ENCODE data around the gene SPATA6L.

- TF ChIP-seq POLR2A (IDR thresholded peaks at IDR 0.05): no peak
- TF ChIP-seq, protein P1, sequence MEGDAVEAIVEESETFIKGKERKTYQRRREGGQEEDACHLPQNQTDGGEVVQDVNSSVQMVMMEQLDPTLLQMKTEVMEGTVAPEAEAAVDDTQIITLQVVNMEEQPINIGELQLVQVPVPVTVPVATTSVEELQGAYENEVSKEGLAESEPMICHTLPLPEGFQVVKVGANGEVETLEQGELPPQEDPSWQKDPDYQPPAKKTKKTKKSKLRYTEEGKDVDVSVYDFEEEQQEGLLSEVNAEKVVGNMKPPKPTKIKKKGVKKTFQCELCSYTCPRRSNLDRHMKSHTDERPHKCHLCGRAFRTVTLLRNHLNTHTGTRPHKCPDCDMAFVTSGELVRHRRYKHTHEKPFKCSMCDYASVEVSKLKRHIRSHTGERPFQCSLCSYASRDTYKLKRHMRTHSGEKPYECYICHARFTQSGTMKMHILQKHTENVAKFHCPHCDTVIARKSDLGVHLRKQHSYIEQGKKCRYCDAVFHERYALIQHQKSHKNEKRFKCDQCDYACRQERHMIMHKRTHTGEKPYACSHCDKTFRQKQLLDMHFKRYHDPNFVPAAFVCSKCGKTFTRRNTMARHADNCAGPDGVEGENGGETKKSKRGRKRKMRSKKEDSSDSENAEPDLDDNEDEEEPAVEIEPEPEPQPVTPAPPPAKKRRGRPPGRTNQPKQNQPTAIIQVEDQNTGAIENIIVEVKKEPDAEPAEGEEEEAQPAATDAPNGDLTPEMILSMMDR (IDR thresholded peaks at IDR 0.05): no peak
Observed at GRCh38 chr9:4558371-4558998, 107.8 kb downstream of the SPATA6L start.

Measured in thyroid gland (tissue), 4 donors.